Measurements from ENCODE around the gene PPM1F.

GRCh38 chr22:21922370-21923162 lies 30.1 kb downstream of the PPM1F start:
- TF ChIP-seq CTCF (IDR thresholded peaks at IDR 0.05) (no peak), POLR2A (IDR thresholded peaks at IDR 0.05) (no peak), POLR2AphosphoS5 (IDR thresholded peaks at IDR 0.05; ENCODE audit: insufficient read depth in 1 of 2, low read depth in 1 of 2) (no peak)
